C4-2B (cell line): Measurements from ENCODE around the gene MED19.

Experiments used
- ZFX ChIP-seq: fragments of 450-650 bp; IDR thresholded peaks from 2 replicates; pipeline ENCODE4 v1.6.1; 2017
- TF ChIP-seq, protein P1 (sequence below): fragments of 450-650 bp; conservative IDR thresholded peaks from 2 replicates; pipeline ENCODE4 v1.5.1; 2017; ENCODE audit warnings: mild to moderate bottlenecking

DNA sequence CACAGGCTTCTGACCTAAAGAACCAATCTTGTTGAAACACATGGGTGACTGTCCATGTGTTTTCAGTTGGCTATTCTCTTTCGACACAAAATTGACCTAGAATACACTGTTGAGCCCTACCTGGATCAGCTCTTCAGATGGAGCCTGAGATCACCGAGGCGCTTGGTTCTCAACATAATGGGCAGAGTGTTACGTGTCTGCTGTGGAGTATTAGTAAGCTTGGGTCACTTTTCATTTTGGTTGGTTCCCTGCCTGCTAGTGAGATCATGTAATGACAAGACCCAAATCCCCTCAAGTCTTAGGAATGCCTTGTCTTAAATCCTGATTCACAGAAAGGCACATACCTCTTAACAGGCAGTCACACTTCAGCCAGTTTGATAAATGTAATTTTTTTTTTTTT, 8.7 kb downstream of the MED19 start:
- TF ChIP-seq, protein P1, sequence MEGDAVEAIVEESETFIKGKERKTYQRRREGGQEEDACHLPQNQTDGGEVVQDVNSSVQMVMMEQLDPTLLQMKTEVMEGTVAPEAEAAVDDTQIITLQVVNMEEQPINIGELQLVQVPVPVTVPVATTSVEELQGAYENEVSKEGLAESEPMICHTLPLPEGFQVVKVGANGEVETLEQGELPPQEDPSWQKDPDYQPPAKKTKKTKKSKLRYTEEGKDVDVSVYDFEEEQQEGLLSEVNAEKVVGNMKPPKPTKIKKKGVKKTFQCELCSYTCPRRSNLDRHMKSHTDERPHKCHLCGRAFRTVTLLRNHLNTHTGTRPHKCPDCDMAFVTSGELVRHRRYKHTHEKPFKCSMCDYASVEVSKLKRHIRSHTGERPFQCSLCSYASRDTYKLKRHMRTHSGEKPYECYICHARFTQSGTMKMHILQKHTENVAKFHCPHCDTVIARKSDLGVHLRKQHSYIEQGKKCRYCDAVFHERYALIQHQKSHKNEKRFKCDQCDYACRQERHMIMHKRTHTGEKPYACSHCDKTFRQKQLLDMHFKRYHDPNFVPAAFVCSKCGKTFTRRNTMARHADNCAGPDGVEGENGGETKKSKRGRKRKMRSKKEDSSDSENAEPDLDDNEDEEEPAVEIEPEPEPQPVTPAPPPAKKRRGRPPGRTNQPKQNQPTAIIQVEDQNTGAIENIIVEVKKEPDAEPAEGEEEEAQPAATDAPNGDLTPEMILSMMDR, result no peak
- no peak for TF ChIP-seq ZFX
